ENCODE results near the gene STK4.

The STK4 gene

GRCh38 chr20:44958276-44958675, 8.0 kb upstream of the STK4 start:
- no peak for TF ChIP-seq CTCF (IDR thresholded peaks at IDR 0.05; ENCODE audit: low read depth, low read length)
- no peak for DNase-seq (ENCODE audit: low read depth, low spot score)
- no peak overlapping the region for H3K4me3 ChIP-seq (ENCODE audit: low read depth, low read length)
- in situ Hi-C loops (cut with HindIII; ENCODE audit: low sequenced_read_pairs): no loop called here

GRCh38 chr20:44959082-44959637, 7.2 kb upstream of the STK4 start:
- peak; percentile 41 for DNase-seq (ENCODE audit: low read depth, low spot score)
- peak overlapping the region; percentile 73 for H3K4me3 ChIP-seq (ENCODE audit: low read depth, low read length)
- in situ Hi-C loops (cut with HindIII; ENCODE audit: low sequenced_read_pairs): no loop called here
- no peak for TF ChIP-seq CTCF (IDR thresholded peaks at IDR 0.05; ENCODE audit: low read depth, low read length)

- no peak for TF ChIP-seq CTCF (IDR thresholded peaks at IDR 0.05; ENCODE audit: low read depth, low read length)
- peak overlapping the region; percentile 73 for H3K4me3 ChIP-seq (ENCODE audit: low read depth, low read length)
- in situ Hi-C loops (cut with HindIII; ENCODE audit: low sequenced_read_pairs): no loop called here
- DNase-seq (ENCODE audit: low read depth, low spot score): peak; percentile 55
Observed at GRCh38 chr20:44959638-44960102, 6.6 kb upstream of the STK4 start.

GRCh38 chr20:44960103-44960852, 6.0 kb upstream of the STK4 start, which contains the start of gene TOMM34:
Gene TOMM34, minus strand, starts transcription at chr20:44960397. Its CDS starts 64 bp downstream, at chr20:44960333.
- peak within 1 kb of the TSS; percentile 73 for H3K4me3 ChIP-seq (ENCODE audit: low read depth, low read length)
- TF ChIP-seq CTCF (IDR thresholded peaks at IDR 0.05; ENCODE audit: low read depth, low read length): no peak
- DNase-seq (ENCODE audit: low read depth, low spot score): peak; percentile 91
- in situ Hi-C loops (cut with HindIII; ENCODE audit: low sequenced_read_pairs): no loop called here

- in situ Hi-C loops (cut with HindIII; ENCODE audit: low sequenced_read_pairs): no loop called here
- no peak for TF ChIP-seq CTCF (IDR thresholded peaks at IDR 0.05; ENCODE audit: low read depth, low read length)
- H3K4me3 ChIP-seq (ENCODE audit: low read depth, low read length): no peak overlapping the region
- no peak for DNase-seq (ENCODE audit: low read depth, low spot score)
Observed at GRCh38 chr20:44961011-44961869, 5.1 kb upstream of the STK4 start.

GRCh38 chr20:44961870-44962267, 4.4 kb upstream of the STK4 start:
- no peak for TF ChIP-seq CTCF (IDR thresholded peaks at IDR 0.05; ENCODE audit: low read depth, low read length)
- in situ Hi-C loops (cut with HindIII; ENCODE audit: low sequenced_read_pairs): no loop called here
- H3K4me3 ChIP-seq (ENCODE audit: low read depth, low read length): no peak overlapping the region
- peak; percentile 24 for DNase-seq (ENCODE audit: low read depth, low spot score)
